Measurements from ENCODE around the gene ZNF558.

DNA sequence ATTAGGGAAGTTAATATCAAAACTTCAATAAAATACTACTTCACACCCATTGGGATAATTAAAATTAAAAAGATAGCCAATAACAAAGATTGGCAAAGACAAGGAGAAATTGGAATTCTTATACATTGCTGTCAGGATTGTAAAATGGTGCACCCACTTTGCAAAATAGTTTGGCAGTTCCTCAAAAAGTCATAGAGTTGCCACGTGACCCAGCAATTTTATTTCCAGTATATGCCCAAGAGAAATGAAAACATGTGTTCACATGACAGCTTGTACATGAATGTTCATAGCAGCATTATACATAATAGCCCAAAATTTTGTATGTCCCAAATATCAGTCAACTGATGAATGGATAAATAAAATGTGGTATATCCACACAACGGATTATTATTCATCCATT is 3.3 kb upstream of the ZNF558 start:
- TF ChIP-seq, protein P1, sequence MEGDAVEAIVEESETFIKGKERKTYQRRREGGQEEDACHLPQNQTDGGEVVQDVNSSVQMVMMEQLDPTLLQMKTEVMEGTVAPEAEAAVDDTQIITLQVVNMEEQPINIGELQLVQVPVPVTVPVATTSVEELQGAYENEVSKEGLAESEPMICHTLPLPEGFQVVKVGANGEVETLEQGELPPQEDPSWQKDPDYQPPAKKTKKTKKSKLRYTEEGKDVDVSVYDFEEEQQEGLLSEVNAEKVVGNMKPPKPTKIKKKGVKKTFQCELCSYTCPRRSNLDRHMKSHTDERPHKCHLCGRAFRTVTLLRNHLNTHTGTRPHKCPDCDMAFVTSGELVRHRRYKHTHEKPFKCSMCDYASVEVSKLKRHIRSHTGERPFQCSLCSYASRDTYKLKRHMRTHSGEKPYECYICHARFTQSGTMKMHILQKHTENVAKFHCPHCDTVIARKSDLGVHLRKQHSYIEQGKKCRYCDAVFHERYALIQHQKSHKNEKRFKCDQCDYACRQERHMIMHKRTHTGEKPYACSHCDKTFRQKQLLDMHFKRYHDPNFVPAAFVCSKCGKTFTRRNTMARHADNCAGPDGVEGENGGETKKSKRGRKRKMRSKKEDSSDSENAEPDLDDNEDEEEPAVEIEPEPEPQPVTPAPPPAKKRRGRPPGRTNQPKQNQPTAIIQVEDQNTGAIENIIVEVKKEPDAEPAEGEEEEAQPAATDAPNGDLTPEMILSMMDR (IDR thresholded peaks at IDR 0.05 in 4 of 5, conservative IDR thresholded peaks at IDR 0.05 in 1 of 5) = no peak
- no peak for TF ChIP-seq POLR2A (IDR thresholded peaks at IDR 0.05)
